HEK293 (cell line): ENCODE data around the gene SUMF1.
A peak's percentile ranks its signal among the peaks of the same experiment; 100 is the strongest.

Source experiments
- FEZF1 ChIP-seq: fragments of 450-650 bp; formaldehyde crosslinking; IDR thresholded peaks from 2 replicates; pipeline ENCODE4 v1.5.1; 2016; ENCODE audit warnings: missing biosample characterization, missing genetic modification characterization
- KLF10 ChIP-seq: fragments of 450-650 bp; IDR thresholded peaks from 2 replicates; pipeline ENCODE4 v1.5.1; 2018; ENCODE audit warnings: missing biosample characterization, mild to moderate bottlenecking, missing genetic modification characterization
- WT1 ChIP-seq: fragments of 450-650 bp; formaldehyde crosslinking; IDR thresholded peaks from 2 replicates; pipeline ENCODE4 v1.5.1; 2016; ENCODE audit warnings: missing biosample characterization, missing genetic modification characterization
- ZBTB17 ChIP-seq: fragments of 450-650 bp; formaldehyde crosslinking; IDR thresholded peaks from 2 replicates; pipeline ENCODE4 v1.5.1; 2016; ENCODE audit warnings: missing biosample characterization, missing genetic modification characterization
- ZBTB20 ChIP-seq: fragments of 450-650 bp; formaldehyde crosslinking; IDR thresholded peaks from 2 replicates; pipeline ENCODE4 v1.5.1; 2016; ENCODE audit warnings: missing biosample characterization, missing genetic modification characterization
- ZFHX2 ChIP-seq: fragments of 450-650 bp; formaldehyde crosslinking; conservative IDR thresholded peaks from 2 replicates; pipeline ENCODE4 v1.5.1; 2016; ENCODE audit warnings: missing biosample characterization, missing genetic modification characterization
- ZFP41 ChIP-seq: fragments of 450-650 bp; formaldehyde crosslinking; IDR thresholded peaks from 2 replicates; pipeline ENCODE4 v1.5.1; 2016; ENCODE audit warnings: missing biosample characterization, missing genetic modification characterization, borderline replicate concordance
- ZNF132 ChIP-seq: fragments of 450-650 bp; formaldehyde crosslinking; IDR thresholded peaks from 2 replicates; pipeline ENCODE4 v1.5.1; 2017; ENCODE audit warnings: missing biosample characterization, missing genetic modification characterization, borderline replicate concordance
- ZNF184 ChIP-seq: fragments of 450-650 bp; IDR thresholded peaks from 2 replicates; pipeline ENCODE4 v1.5.1; 2018; ENCODE audit warnings: missing biosample characterization, mild to moderate bottlenecking, missing genetic modification characterization
- ZNF302 ChIP-seq: fragments of 450-650 bp; formaldehyde crosslinking; IDR thresholded peaks from 2 replicates; pipeline ENCODE4 v1.5.1; 2016; ENCODE audit warnings: missing biosample characterization, missing genetic modification characterization, low read depth
- ZNF311 ChIP-seq: fragments of 450-650 bp; formaldehyde crosslinking; IDR thresholded peaks from 2 replicates; pipeline ENCODE4 v1.5.1; 2017; ENCODE audit warnings: missing biosample characterization, missing genetic modification characterization, borderline replicate concordance
- ZNF324 ChIP-seq: fragments of 450-650 bp; formaldehyde crosslinking; IDR thresholded peaks from 2 replicates; pipeline ENCODE4 v1.5.1; 2016; ENCODE audit warnings: missing biosample characterization, missing genetic modification characterization
- ZNF335 ChIP-seq: fragments of 450-650 bp; formaldehyde crosslinking; conservative IDR thresholded peaks from 2 replicates; pipeline ENCODE4 v1.5.1; 2016; ENCODE audit warnings: missing biosample characterization, missing genetic modification characterization
- ZNF354C ChIP-seq: fragments of 450-650 bp; formaldehyde crosslinking; IDR thresholded peaks from 2 replicates; pipeline ENCODE4 v1.5.1; 2016; ENCODE audit warnings: missing biosample characterization, missing genetic modification characterization, low read depth, borderline replicate concordance
- ZNF37A ChIP-seq: fragments of 450-650 bp; IDR thresholded peaks from 2 replicates; pipeline ENCODE4 v1.5.1; 2018; ENCODE audit warnings: missing biosample characterization, missing genetic modification characterization
- ZNF501 ChIP-seq: fragments of 450-650 bp; formaldehyde crosslinking; IDR thresholded peaks from 2 replicates; pipeline ENCODE4 v1.5.1; 2016; ENCODE audit warnings: missing biosample characterization, missing genetic modification characterization
- ZNF558 ChIP-seq: fragments of 450-650 bp; formaldehyde crosslinking; IDR thresholded peaks from 2 replicates; pipeline ENCODE4 v1.5.1; 2016; ENCODE audit warnings: missing biosample characterization, missing genetic modification characterization
- ZNF561 ChIP-seq: fragments of 450-650 bp; IDR thresholded peaks from 2 replicates; pipeline ENCODE4 v1.5.1; 2018; ENCODE audit warnings: missing biosample characterization, missing genetic modification characterization, borderline replicate concordance
- ZNF596 ChIP-seq: fragments of 450-650 bp; IDR thresholded peaks from 2 replicates; pipeline ENCODE4 v1.5.0; 2018; ENCODE audit warnings: missing biosample characterization, mild to moderate bottlenecking, missing genetic modification characterization, moderate library complexity
- ZNF600 ChIP-seq: fragments of 450-650 bp; formaldehyde crosslinking; IDR thresholded peaks from 2 replicates; pipeline ENCODE4 v1.5.1; 2016; ENCODE audit warnings: missing biosample characterization, missing genetic modification characterization
- ZNF621 ChIP-seq: fragments of 450-650 bp; formaldehyde crosslinking; IDR thresholded peaks from 2 replicates; pipeline ENCODE4 v1.5.1; 2017; ENCODE audit warnings: missing biosample characterization, missing genetic modification characterization
- ZSCAN30 ChIP-seq: fragments of 450-650 bp; IDR thresholded peaks from 2 replicates; pipeline ENCODE4 v1.5.1; 2018; ENCODE audit warnings: missing biosample characterization, mild to moderate bottlenecking, missing genetic modification characterization, moderate library complexity
- ZXDB ChIP-seq: fragments of 450-650 bp; formaldehyde crosslinking; IDR thresholded peaks from 2 replicates; pipeline ENCODE4 v1.5.1; 2016; ENCODE audit warnings: missing biosample characterization, missing genetic modification characterization
- TF ChIP-seq, protein P1 (sequence below): IDR thresholded peaks from 2 replicates; pipeline ENCODE4 v1.6.1; 2011; ENCODE audit warnings: mild to moderate bottlenecking, low read depth, low read length, borderline replicate concordance
- TF ChIP-seq, protein P2 (sequence below): fragments of 450-650 bp; formaldehyde crosslinking; IDR thresholded peaks from 2 replicates; pipeline ENCODE4 v1.5.1; 2016; ENCODE audit warnings: missing biosample characterization, missing genetic modification characterization
- TF ChIP-seq, protein P3 (sequence below): fragments of 450-650 bp; formaldehyde crosslinking; IDR thresholded peaks from 2 replicates; pipeline ENCODE4 v1.5.1; 2016; ENCODE audit warnings: missing biosample characterization, missing genetic modification characterization
- TF ChIP-seq, protein P4 (sequence below): fragments of 450-650 bp; formaldehyde crosslinking; IDR thresholded peaks from 2 replicates; pipeline ENCODE4 v1.5.1; 2017; ENCODE audit warnings: missing biosample characterization, missing genetic modification characterization
- TF ChIP-seq, protein P5 (sequence below): fragments of 450-650 bp; formaldehyde crosslinking; IDR thresholded peaks from 2 replicates; pipeline ENCODE4 v1.5.1; 2016; ENCODE audit warnings: missing biosample characterization, missing genetic modification characterization

Gene SUMF1

DNA sequence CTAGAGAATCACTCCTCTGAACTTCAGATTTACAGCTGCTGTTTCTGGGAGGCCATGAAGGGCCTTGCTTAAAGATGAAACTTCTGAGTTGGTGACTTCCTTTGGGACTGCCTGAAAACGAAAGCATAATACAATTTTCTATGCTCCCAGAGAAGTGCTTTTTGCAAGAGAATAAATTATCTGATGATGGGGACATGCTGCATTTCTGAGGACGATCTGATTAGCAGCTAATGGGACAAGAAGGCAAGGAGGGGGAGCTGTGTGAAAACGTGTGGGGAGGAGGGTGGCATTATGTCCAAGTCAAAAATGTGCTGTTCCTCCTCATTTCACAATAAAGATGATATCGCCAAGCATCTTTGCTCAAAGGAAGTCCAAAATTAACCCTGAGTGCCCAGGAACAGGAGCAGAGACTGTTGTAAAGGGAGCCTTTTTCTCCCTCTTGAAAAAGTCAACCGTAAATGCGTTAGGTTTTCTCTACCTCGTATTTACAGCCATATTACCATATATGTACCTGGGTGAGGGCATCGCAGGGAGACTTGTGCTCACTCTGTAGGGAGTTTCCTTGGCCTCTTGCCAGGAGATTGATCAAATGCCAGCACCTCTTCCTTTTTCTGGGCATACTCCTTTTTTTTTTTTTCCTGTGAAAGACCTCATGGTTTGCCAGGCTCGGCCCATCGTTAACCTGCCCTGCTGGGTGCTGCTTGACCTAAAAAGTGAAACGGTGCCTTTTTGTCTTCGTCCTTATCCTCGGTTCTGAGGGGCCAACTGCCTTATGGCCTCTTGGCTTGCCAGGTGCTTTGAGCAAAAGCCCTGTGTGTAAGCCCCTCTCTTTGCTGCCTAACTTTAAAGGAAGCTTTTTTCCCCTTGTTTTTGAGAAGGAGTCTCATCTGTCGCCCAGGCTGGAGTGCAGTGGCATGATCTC lies 37.5 kb upstream of the SUMF1 start (continued):
- TF ChIP-seq, protein P1, sequence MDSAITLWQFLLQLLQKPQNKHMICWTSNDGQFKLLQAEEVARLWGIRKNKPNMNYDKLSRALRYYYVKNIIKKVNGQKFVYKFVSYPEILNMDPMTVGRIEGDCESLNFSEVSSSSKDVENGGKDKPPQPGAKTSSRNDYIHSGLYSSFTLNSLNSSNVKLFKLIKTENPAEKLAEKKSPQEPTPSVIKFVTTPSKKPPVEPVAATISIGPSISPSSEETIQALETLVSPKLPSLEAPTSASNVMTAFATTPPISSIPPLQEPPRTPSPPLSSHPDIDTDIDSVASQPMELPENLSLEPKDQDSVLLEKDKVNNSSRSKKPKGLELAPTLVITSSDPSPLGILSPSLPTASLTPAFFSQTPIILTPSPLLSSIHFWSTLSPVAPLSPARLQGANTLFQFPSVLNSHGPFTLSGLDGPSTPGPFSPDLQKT = no peak
- no peak for TF ChIP-seq ZNF37A (tag by site-specific recombination)
- peak; percentile 32; the same call in 1 of the 2 replicates for TF ChIP-seq KLF10
- peak; percentile 72; the same call in 1 of the 2 replicates for TF ChIP-seq ZBTB17 (tag by site-specific recombination)
- peak; percentile 69 for TF ChIP-seq ZNF335 (tag by site-specific recombination)
- TF ChIP-seq, protein P2, sequence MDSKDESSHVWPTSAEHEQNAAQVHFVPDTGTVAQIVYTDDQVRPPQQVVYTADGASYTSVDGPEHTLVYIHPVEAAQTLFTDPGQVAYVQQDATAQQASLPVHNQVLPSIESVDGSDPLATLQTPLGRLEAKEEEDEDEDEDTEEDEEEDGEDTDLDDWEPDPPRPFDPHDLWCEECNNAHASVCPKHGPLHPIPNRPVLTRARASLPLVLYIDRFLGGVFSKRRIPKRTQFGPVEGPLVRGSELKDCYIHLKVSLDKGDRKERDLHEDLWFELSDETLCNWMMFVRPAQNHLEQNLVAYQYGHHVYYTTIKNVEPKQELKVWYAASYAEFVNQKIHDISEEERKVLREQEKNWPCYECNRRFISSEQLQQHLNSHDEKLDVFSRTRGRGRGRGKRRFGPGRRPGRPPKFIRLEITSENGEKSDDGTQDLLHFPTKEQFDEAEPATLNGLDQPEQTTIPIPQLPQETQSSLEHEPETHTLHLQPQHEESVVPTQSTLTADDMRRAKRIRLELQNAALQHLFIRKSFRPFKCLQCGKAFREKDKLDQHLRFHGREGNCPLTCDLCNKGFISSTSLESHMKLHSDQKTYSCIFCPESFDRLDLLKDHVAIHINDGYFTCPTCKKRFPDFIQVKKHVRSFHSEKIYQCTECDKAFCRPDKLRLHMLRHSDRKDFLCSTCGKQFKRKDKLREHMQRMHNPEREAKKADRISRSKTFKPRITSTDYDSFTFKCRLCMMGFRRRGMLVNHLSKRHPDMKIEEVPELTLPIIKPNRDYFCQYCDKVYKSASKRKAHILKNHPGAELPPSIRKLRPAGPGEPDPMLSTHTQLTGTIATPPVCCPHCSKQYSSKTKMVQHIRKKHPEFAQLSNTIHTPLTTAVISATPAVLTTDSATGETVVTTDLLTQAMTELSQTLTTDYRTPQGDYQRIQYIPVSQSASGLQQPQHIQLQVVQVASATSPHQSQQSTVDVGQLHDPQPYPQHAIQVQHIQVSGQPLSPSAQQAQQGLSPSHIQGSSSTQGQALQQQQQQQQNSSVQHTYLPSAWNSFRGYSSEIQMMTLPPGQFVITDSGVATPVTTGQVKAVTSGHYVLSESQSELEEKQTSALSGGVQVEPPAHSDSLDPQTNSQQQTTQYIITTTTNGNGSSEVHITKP (tag by site-specific recombination) = peak; percentile 70
- TF ChIP-seq ZNF184 (tag by site-specific recombination) = peak; percentile 16; the same call in 1 of the 2 replicates
- TF ChIP-seq ZNF600 (tag by site-specific recombination) = peak; percentile 42; the same call in 1 of the 2 replicates
- TF ChIP-seq, protein P3, sequence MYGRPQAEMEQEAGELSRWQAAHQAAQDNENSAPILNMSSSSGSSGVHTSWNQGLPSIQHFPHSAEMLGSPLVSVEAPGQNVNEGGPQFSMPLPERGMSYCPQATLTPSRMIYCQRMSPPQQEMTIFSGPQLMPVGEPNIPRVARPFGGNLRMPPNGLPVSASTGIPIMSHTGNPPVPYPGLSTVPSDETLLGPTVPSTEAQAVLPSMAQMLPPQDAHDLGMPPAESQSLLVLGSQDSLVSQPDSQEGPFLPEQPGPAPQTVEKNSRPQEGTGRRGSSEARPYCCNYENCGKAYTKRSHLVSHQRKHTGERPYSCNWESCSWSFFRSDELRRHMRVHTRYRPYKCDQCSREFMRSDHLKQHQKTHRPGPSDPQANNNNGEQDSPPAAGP (tag by site-specific recombination) = 0 out of 2 replicates have a peak, but pooled peaks have one; percentile 15
- TF ChIP-seq, protein P4, sequence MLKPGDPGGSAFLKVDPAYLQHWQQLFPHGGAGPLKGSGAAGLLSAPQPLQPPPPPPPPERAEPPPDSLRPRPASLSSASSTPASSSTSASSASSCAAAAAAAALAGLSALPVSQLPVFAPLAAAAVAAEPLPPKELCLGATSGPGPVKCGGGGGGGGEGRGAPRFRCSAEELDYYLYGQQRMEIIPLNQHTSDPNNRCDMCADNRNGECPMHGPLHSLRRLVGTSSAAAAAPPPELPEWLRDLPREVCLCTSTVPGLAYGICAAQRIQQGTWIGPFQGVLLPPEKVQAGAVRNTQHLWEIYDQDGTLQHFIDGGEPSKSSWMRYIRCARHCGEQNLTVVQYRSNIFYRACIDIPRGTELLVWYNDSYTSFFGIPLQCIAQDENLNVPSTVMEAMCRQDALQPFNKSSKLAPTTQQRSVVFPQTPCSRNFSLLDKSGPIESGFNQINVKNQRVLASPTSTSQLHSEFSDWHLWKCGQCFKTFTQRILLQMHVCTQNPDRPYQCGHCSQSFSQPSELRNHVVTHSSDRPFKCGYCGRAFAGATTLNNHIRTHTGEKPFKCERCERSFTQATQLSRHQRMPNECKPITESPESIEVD (tag by site-specific recombination) = peak; percentile 74
- no peak for TF ChIP-seq ZNF132 (tag by site-specific recombination)
- no peak for TF ChIP-seq ZNF311 (tag by site-specific recombination)
- no peak for TF ChIP-seq ZSCAN30 (tag by site-specific recombination)
- no peak for TF ChIP-seq ZNF596
- TF ChIP-seq ZNF324 (tag by site-specific recombination) = no peak
- TF ChIP-seq ZBTB20 (tag by site-specific recombination) = peak; percentile 35; the same call in 1 of the 2 replicates
- TF ChIP-seq ZFHX2 = no peak
- no peak for TF ChIP-seq ZNF501 (tag by site-specific recombination)
- peak; percentile 89 for TF ChIP-seq FEZF1 (tag by site-specific recombination)
- TF ChIP-seq, protein P5, sequence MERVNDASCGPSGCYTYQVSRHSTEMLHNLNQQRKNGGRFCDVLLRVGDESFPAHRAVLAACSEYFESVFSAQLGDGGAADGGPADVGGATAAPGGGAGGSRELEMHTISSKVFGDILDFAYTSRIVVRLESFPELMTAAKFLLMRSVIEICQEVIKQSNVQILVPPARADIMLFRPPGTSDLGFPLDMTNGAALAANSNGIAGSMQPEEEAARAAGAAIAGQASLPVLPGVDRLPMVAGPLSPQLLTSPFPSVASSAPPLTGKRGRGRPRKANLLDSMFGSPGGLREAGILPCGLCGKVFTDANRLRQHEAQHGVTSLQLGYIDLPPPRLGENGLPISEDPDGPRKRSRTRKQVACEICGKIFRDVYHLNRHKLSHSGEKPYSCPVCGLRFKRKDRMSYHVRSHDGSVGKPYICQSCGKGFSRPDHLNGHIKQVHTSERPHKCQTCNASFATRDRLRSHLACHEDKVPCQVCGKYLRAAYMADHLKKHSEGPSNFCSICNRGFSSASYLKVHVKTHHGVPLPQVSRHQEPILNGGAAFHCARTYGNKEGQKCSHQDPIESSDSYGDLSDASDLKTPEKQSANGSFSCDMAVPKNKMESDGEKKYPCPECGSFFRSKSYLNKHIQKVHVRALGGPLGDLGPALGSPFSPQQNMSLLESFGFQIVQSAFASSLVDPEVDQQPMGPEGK (tag by site-specific recombination) = peak; percentile 37; the same call in 1 of the 2 replicates
- TF ChIP-seq ZNF302 (tag by site-specific recombination) = no peak
- TF ChIP-seq ZNF621 (tag by site-specific recombination) = no peak
- peak; percentile 81 for TF ChIP-seq WT1 (tag by site-specific recombination)
- no peak for TF ChIP-seq ZFP41 (tag by site-specific recombination)
- TF ChIP-seq ZNF561 = peak; percentile 56
- TF ChIP-seq ZNF558 (tag by site-specific recombination) = no peak
- TF ChIP-seq ZXDB (tag by site-specific recombination) = peak; percentile 23; the same call in 1 of the 2 replicates
- TF ChIP-seq ZNF354C (tag by site-specific recombination) = no peak
